OCI-LY7 (cell line): ENCODE measurements around the gene CRYBG1. TPM values are rescaled to one million over a fixed set of nuclear protein-coding genes. Genes with fewer than 3 reads are reported as not detected.

ENCODE experiments used
- BruUV-seq: library from RNA; stranded (reverse); fragments of 400-500 nt; replicated peaks from 2 replicates; lab custom pipeline; 2021; lab: Mats Ljungman, UMichigan
- CTCF ChIA-PET: fragments of 300-600 bp; sonication (Branson Sonifier 250); formaldehyde crosslinking; loops from one replicate; lab custom pipeline; 2022; ENCODE audit warnings: antibody characterized with exemption; ENCODE audit not compliant: unreplicated experiment; lab: Charles Lee
- POLR2A ChIA-PET: fragments of 300-600 bp; sonication (Branson Sonifier 250); formaldehyde crosslinking; loops from one replicate; lab custom pipeline; 2022; ENCODE audit warnings: antibody characterized with exemption; lab: Charles Lee
- DNase-seq: peaks from one replicate; pipeline ENCODE4 v3.0.0-alpha.2; 2015; ENCODE audit warnings: low spot score
- H2AFZ ChIP-seq: fragments of 200-600 bp; sonication (generic), shearing (Covaris generic); 2 replicates; pipeline ENCODE4 v1.6.1; 2014; ENCODE audit warnings: mild to moderate bottlenecking, antibody characterized with exemption, low read length, moderate library complexity
- H3K27ac ChIP-seq: fragments of 200-600 bp; sonication (generic); 2 replicates; pipeline ENCODE4 v1.5.1; 2014; ENCODE audit warnings: mixed run types, low read depth, mild to moderate bottlenecking, moderate library complexity, low read length, inconsistent platforms; ENCODE audit not compliant: poor library complexity, severe bottlenecking
- H3K36me3 ChIP-seq: fragments of 200-600 bp; sonication (generic); 2 replicates; pipeline ENCODE4 v1.6.1; 2014; ENCODE audit warnings: mild to moderate bottlenecking, antibody characterized with exemption, low read length, moderate library complexity, mixed read lengths; ENCODE audit not compliant: insufficient read depth
- H3K4me1 ChIP-seq: fragments of 200-600 bp; sonication (generic); 2 replicates; pipeline ENCODE4 v1.5.1; 2014; ENCODE audit warnings: mild to moderate bottlenecking, low read length; ENCODE audit not compliant: insufficient read depth, poor library complexity, severe bottlenecking
- H3K4me2 ChIP-seq: fragments of 200-600 bp; sonication (generic); 2 replicates; pipeline ENCODE4 v1.6.1; 2014; ENCODE audit warnings: mild to moderate bottlenecking, low read length
- H3K4me3 ChIP-seq: fragments of 200-600 bp; sonication (generic); 2 replicates; pipeline ENCODE4 v1.5.1; 2014; ENCODE audit warnings: mild to moderate bottlenecking, low read depth, low read length; ENCODE audit not compliant: poor library complexity, severe bottlenecking
- H3K79me2 ChIP-seq: fragments of 200-600 bp; sonication (generic); 2 replicates; pipeline ENCODE4 v1.6.1; 2016; ENCODE audit warnings: low read depth, mild to moderate bottlenecking, low read length, moderate library complexity, mixed read lengths; ENCODE audit not compliant: insufficient read depth
- H3K9me2 ChIP-seq: fragments of 200-600 bp; sonication (generic); 2 replicates; pipeline ENCODE4 v1.6.1; 2016; ENCODE audit warnings: mild to moderate bottlenecking, low read length, mixed read lengths; ENCODE audit not compliant: insufficient read depth
- H3K9me3 ChIP-seq: fragments of 200-600 bp; sonication (generic); 2 replicates; pipeline ENCODE4 v1.6.1; 2014; ENCODE audit warnings: mild to moderate bottlenecking, mixed run types, low read length, mixed read lengths
- H4K20me1 ChIP-seq: fragments of 200-600 bp; sonication (generic); 2 replicates; pipeline ENCODE4 v1.6.1; 2014; ENCODE audit warnings: mild to moderate bottlenecking, antibody characterized with exemption, low read length, moderate library complexity, mixed read lengths; ENCODE audit not compliant: insufficient read depth
- EZH2phosphoT487 ChIP-seq: fragments of 200-600 bp; sonication (generic); IDR thresholded peaks from 2 replicates; pipeline ENCODE4 v1.6.1; 2018; ENCODE audit warnings: low read depth, borderline replicate concordance, mild to moderate bottlenecking, mixed run types, antibody characterized with exemption, low read length, moderate library complexity, mixed read lengths
- intact Hi-C: fragments of 100-400 bp; cut with micrococcal nuclease; formaldehyde crosslinking; loops from one replicate; pipeline ENCODE4 v1.10.0; 2022; ENCODE audit not compliant: unreplicated experiment
- total RNA-seq, 2 experiments: library from RNA; depleted of rRNA in 1 of 2; stranded (reverse); fragments of >200 nt in 1 of 2; shearing (Covaris generic) in 1 of 2; gene quantifications; 2 replicates each; pipeline ENCODE4 v1.2.3, GENCODE V29; 2014 to 2022
- TF ChIP-seq, protein P1 (sequence below): fragments of 200-600 bp; sonication (generic); conservative IDR thresholded peaks from 2 replicates; pipeline ENCODE4 v1.5.1; 2014; ENCODE audit warnings: mild to moderate bottlenecking, antibody characterized with exemption, low read length, moderate library complexity, mixed read lengths

CRYBG1 gene
- total RNA-seq, 2 experiments from 2014 or later, result 41.7 to 66.2 TPM

DNA sequence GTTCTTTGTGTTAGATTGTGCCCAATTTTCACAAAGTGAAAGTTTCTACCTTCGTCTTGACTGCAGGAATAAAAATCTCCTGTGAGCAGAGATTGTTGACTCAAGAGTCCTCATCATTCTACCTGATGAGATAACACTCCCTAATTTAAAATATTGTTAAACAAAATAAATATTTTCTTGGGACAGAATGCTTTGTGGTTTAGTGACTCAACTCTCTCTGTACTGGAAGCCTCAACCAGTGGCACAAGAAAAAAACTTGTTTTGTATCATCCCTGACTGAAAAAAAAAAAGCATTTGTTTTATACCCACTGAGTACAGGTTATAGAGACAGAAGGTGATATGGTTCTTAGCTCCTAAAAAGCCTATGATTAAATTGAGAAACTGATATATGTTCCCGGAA, 78.9 kb downstream of the CRYBG1 start:
- DNase-seq, result no peak
- H3K9me2 ChIP-seq, result no peaks in the 10 kb centered on the region
- H3K27ac ChIP-seq, result no peak overlapping the region
- BruUV-seq, result no TSS peak
- intact Hi-C loops, result no loop called here
- ChIA-PET CTCF (interaction anchor here (0.6 kb wide), 1 partner anchor 21 kb away, joined by 3 read pairs; no protein-coding TSS in a partner anchor), POLR2A (interaction anchor here (0.7 to 0.8 kb wide), 2 partner anchors 42 to 1609 kb away, joined by 3 read pairs; no protein-coding TSS in a partner anchor)
- H3K4me1 ChIP-seq, result no peaks in the 10 kb centered on the region
- H3K9me3 ChIP-seq, result no peaks in the 10 kb centered on the region
- TF ChIP-seq EZH2phosphoT487, result no peak
- TF ChIP-seq, protein P1, sequence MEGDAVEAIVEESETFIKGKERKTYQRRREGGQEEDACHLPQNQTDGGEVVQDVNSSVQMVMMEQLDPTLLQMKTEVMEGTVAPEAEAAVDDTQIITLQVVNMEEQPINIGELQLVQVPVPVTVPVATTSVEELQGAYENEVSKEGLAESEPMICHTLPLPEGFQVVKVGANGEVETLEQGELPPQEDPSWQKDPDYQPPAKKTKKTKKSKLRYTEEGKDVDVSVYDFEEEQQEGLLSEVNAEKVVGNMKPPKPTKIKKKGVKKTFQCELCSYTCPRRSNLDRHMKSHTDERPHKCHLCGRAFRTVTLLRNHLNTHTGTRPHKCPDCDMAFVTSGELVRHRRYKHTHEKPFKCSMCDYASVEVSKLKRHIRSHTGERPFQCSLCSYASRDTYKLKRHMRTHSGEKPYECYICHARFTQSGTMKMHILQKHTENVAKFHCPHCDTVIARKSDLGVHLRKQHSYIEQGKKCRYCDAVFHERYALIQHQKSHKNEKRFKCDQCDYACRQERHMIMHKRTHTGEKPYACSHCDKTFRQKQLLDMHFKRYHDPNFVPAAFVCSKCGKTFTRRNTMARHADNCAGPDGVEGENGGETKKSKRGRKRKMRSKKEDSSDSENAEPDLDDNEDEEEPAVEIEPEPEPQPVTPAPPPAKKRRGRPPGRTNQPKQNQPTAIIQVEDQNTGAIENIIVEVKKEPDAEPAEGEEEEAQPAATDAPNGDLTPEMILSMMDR, result no peak
- no peaks in the 10 kb centered on the region for H3K79me2 ChIP-seq
- H2AFZ ChIP-seq, result no peak overlapping the region
- no peak overlapping the region for H3K4me2 ChIP-seq
- no peaks in the 10 kb centered on the region for H4K20me1 ChIP-seq
- H3K36me3 ChIP-seq, result no peaks in the 10 kb centered on the region
- H3K4me3 ChIP-seq, result no peak overlapping the region

DNA sequence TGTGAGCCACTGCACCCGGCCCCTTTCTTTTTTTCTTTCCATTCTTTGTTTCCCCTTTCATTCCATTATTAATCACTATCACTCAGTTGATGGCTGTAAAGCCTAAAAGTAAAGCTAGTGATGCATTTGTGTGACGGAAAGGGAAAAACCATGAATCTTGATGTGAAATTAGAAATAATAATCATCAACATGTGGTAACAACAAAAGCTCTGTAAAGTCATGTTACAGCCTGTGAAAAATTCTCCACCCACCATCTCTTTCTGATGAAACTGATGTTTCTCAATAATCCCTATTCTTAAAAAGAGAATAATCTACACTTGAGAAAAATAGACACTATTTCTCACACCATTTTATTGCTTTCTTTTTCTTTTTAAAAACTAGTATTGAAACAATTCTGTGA, 80.0 kb downstream of the CRYBG1 start:
- Histone ChIP-seq H3K27ac (no peak overlapping the region), H3K9me2 (no peaks in the 10 kb centered on the region), H2AFZ (no peak overlapping the region), H3K4me2 (no peak overlapping the region), H3K4me3 (no peak overlapping the region), H3K9me3 (no peaks in the 10 kb centered on the region), H3K36me3 (no peaks in the 10 kb centered on the region), H3K4me1 (no peaks in the 10 kb centered on the region), H3K79me2 (no peaks in the 10 kb centered on the region), H4K20me1 (no peaks in the 10 kb centered on the region)
- POLR2A ChIA-PET, result interaction anchor here (0.6 to 1.2 kb wide), 4 partner anchors 17 to 1503 kb away, joined by 3 to 4 read pairs (median 4); no protein-coding TSS in a partner anchor
- no peak for DNase-seq
- no peak for TF ChIP-seq EZH2phosphoT487
- TF ChIP-seq, protein P1, result no peak
- intact Hi-C loops, result loop anchor here (10.0 kb wide), 1 partner anchor 956 kb away; no protein-coding TSS in a partner anchor
- CTCF ChIA-PET, result no interaction called here
- BruUV-seq, result no TSS peak

DNA sequence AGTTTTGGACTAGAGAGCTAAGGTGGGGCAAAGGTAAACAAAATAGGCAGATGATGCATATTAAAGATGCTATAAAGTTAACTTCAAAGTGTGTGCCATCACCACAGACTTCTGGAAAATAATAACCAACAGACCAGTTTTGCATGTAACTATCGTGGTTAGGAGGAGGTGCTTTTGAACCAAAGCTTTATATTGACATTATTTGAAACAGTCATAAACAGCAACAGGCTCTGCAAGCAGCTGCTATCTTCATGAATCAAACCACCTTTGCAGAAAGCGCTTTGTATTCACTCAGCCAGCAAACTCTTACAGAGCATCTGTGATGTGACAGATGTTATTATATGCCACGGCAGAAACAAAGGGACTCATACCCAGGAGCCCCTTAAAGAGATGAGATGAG, 81.9 kb downstream of the CRYBG1 start:
- BruUV-seq, result no TSS peak
- Histone ChIP-seq H3K9me3 (no peaks in the 10 kb centered on the region), H2AFZ (no peak overlapping the region), H3K4me3 (no peak overlapping the region), H3K36me3 (no peaks in the 10 kb centered on the region), H3K9me2 (no peaks in the 10 kb centered on the region), H4K20me1 (no peaks in the 10 kb centered on the region), H3K27ac (no peak overlapping the region), H3K79me2 (no peaks in the 10 kb centered on the region), H3K4me1 (no peaks in the 10 kb centered on the region), H3K4me2 (no peak overlapping the region)
- intact Hi-C loops, result loop anchor here (10.0 kb wide), 1 partner anchor 958 kb away; no protein-coding TSS in a partner anchor
- ChIA-PET POLR2A (interaction anchor here (0.6 kb wide), 1 partner anchor 540 kb away, joined by 3 read pairs; no protein-coding TSS in a partner anchor), CTCF (interaction anchor here (0.6 kb wide), 1 partner anchor 488 kb away, joined by 3 read pairs; no protein-coding TSS in a partner anchor)
- no peak for DNase-seq
- TF ChIP-seq, protein P1, result no peak
- TF ChIP-seq EZH2phosphoT487, result no peak
